Stimulated activated CD8-positive, alpha-beta memory T cell treated with anti-CD3 and anti-CD28 coated beads, Interleukin-7, amount 100 ng/mL, for 4 hours (primary cell): ENCODE results near the gene MEF2C.
"Not testable (repeated sequence)": the region's sequence is repeated elsewhere in the genome, so short reads cannot be mapped to it uniquely, and the experiment has no call there.

Experiments used
- DNase-seq, 2 donors: peaks; one replicate each; pipeline ENCODE4 v3.0.0-alpha.2; 2020; ENCODE audit warnings: low read depth in 2 of 2

Gene MEF2C

GRCh38 chr5:88862547-88863175 is 20.3 kb downstream of the MEF2C start:
- DNase-seq, result no peak

- no peak for DNase-seq
These were observed 21.8 kb downstream of the MEF2C start for GRCh38 chr5:88861231-88861630.

- no peak for DNase-seq
These were observed 22.5 kb downstream of the MEF2C start for GRCh38 chr5:88860501-88860900.

GRCh38 chr5:88858392-88858791 is 24.6 kb downstream of the MEF2C start:
- DNase-seq, result no peak

GRCh38 chr5:88856381-88856780 is 26.6 kb downstream of the MEF2C start:
- not testable (repeated sequence) for DNase-seq

- no peak for DNase-seq
These were observed 28.2 kb downstream of the MEF2C start for GRCh38 chr5:88854769-88855168.

- DNase-seq, result no peak
These were observed 35.6 kb downstream of the MEF2C start for GRCh38 chr5:88847420-88847819.

- DNase-seq, result no peak
These were observed 36.5 kb downstream of the MEF2C start for GRCh38 chr5:88846434-88846833.

GRCh38 chr5:88845081-88845697 is 37.8 kb downstream of the MEF2C start:
- DNase-seq, result no peak

- DNase-seq, result no peak
These were observed 40.2 kb downstream of the MEF2C start for GRCh38 chr5:88842784-88843183.

- DNase-seq, result no peak
These were observed 41.8 kb downstream of the MEF2C start for GRCh38 chr5:88841212-88841611.

- no peak for DNase-seq
These were observed 42.5 kb downstream of the MEF2C start for GRCh38 chr5:88840495-88840894.

GRCh38 chr5:88839238-88839637 is 43.7 kb downstream of the MEF2C start:
- no peak for DNase-seq

- no peak for DNase-seq
These were observed 44.5 kb downstream of the MEF2C start for GRCh38 chr5:88838500-88838899.

GRCh38 chr5:88837817-88838216 is 45.2 kb downstream of the MEF2C start:
- DNase-seq, result no peak

GRCh38 chr5:88837222-88837621 is 45.8 kb downstream of the MEF2C start:
- DNase-seq, result no peak

- DNase-seq, result no peak
These were observed 46.7 kb downstream of the MEF2C start for GRCh38 chr5:88836195-88836838.

- DNase-seq, result no peak
These were observed 48.5 kb downstream of the MEF2C start for GRCh38 chr5:88834499-88834898.

- DNase-seq, result no peak
These were observed 48.9 kb downstream of the MEF2C start for GRCh38 chr5:88834131-88834462.

- DNase-seq, result peak in 1 of 2 donors; percentile 25
These were observed 49.4 kb downstream of the MEF2C start for GRCh38 chr5:88833371-88834130.

- DNase-seq, result no peak
These were observed 51.2 kb downstream of the MEF2C start for GRCh38 chr5:88831816-88832215.

- DNase-seq, result no peak
These were observed 52.4 kb downstream of the MEF2C start for GRCh38 chr5:88830567-88830966.

GRCh38 chr5:88829775-88830174 is 53.2 kb downstream of the MEF2C start:
- DNase-seq, result no peak
